NCI-H526 (cell line): ENCODE data around the gene BABAM2.

Experiments used
- DNase-seq, 2 experiments: peaks; one replicate each; lab custom pipeline; 2025; lab: John Stamatoyannopoulos, UW

Gene BABAM2

DNA sequence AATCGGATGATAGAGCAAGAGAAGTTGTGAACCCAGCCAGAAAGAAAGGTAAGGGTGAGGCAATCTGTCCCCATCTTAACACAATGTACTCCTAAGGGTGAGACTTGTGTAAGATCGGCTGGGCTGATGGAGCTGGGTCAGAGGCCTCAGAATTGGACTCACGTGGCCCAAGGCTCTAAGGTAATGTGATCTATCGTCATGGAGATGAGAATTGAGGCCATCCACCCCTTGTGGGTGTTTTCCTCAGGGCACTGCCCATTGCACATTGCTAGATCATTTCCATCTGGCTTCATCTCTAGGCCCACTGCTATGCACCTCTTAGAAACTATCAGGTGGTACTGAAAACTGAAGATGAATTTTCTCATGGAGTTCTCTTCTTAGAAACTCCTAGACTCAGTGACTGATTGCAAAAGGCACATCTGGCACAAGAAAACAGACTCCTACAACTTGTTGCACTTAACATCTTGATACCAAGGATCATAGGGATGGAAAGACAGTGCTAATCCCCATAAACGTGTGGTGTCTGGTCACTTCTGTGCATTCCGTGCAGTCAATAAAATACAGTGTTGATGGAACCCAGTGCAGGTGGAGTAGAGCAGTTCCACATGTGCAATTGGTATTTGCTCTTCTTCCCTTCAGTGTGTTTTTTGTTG, 273.2 kb downstream of the BABAM2 start:
- no peak for DNase-seq

DNA sequence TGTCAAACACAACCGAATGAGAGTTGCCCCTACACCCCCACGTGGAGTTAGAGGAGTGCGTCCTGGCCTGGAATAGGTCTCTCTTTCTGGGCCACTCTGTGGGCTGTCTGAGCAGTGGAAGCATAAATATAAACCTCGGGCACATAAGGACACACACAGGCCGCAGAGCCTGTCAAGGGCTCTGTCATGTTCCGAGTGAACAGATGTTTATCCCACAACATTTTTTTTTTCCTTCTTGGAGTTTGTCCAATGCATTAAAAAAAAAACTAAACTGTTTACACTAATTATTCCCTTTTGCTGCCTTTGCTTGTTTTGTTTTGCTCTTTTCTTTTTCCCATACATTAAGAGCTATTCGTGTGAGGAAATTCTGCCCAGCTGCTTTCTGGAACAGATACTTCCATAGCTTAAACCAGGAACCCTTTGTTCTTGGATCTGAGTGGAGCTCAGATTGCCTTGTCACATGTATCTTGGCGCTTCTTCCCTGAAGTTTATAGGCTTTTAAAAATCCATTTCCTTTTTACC, 273.8 kb downstream of the BABAM2 start:
- DNase-seq, result no peak

DNA sequence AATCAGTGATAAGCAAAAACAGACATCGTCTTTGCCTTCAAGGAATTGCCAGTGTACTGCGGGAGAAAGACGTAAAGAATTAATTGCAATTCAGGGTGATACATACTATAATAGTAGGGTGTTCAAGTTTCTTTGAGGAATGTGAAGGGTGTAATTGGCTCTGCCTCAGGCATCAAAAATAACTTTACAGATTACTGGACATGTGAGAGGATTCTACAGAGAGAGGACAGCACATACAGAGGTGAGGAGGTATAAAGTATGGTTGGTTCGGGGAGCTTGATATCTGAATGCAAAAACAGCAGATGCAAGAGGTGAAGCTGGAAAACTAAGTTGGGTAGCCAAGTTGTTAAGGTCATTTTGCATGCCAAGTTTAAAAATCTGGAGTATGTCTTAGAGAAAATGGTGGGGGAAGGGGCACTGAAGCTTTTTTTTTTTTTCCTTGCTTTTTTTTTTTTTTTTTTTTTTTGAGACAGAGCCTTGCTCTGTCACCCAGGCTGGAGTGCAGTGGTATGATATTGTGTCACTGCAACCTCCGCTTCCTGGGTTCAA, 274.6 kb downstream of the BABAM2 start:
- DNase-seq, result no peak

DNA sequence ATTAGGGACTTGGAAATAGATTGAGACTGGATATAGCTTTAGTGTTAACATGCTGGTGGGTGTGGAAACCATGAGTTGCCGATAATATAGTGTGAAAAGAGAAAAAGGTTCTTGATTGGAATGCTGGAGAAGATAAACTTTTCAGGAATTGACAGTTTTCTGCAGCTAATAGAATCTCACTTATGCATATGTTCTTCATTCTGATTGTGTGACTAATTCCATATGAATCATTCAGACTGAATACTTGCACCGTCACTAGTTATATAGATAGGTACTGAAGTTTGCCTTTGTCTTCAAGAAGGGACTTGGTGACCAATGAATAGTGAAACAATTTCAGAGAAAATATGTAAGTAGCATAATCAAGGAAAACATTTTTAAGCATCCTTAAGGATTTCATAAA, 276.4 kb downstream of the BABAM2 start:
- DNase-seq, result no peak

DNA sequence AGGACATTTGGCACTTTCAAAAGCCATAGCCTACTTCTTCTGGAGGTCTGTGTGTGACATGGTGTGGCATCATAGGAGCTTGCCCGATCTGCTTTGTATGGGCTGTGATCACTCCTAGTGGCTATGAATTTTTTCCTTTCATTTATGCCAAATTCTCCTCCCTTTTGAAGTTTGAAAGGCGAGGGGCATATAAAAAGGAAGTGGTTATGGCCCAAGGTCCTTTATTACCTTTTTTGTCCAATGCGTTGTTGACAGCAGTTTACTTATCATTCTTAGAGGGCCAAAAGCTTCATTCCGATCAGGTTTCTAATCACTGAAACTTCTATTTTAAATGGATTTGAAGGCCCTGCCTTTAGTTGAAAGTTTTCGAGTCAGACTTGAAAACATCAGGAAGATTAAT, 277.8 kb downstream of the BABAM2 start:
- no peak for DNase-seq

DNA sequence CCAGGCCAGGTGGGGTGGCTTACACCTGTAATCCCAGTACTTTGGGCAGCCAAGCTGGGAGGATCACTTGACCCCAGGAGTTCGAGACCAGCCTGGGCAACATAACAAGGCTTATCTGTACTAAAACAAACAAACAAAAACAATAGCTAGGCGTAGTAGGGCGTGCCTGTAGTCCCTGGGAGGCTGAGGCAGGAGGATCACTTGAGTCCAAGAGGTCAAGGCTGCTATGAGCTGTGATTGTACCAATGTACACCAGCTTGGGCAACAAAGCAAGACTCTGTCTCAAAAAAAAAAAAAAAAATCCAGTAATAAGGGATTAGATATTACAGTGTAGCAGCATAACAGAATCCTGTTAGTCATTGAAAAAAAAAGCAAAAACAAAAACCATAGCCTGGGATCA, 279.0 kb downstream of the BABAM2 start:
- no peak for DNase-seq

DNA sequence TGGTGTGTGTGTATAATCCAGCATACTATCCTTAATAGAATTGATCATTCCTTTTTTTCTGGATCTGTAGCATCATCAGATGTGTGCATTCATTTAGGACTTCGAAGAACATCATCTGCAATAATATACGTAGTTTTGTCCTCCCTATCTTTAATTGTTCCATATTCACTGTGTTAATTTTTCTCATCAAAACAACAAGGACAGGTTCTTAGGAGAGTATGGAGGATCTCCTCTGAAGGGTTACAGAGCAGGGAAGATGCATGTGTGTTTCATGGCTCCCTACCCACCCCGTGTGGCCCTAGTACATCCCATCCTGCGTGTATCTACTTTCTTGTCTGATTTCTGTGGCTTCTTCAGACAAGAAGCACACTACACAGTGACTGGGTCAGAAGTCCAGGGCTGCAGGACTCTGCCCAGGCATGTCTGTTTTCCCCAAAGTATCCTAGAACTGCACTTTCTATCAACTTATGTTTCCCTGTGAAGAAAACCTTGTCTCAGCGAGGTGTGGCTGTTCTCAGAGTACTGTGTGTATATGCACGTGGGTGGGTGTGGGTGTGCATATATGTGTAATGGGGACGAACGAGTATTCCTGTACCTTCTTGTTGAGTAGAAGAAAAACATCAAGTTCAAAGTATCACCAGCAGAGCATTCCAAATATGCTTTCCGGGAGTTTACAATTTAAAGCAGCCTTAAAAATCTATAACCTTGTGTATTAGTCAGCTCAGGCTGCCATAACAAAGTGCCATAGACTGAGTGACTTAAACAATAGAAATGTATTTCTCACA, 281.8 kb downstream of the BABAM2 start:
- DNase-seq, result no peak

DNA sequence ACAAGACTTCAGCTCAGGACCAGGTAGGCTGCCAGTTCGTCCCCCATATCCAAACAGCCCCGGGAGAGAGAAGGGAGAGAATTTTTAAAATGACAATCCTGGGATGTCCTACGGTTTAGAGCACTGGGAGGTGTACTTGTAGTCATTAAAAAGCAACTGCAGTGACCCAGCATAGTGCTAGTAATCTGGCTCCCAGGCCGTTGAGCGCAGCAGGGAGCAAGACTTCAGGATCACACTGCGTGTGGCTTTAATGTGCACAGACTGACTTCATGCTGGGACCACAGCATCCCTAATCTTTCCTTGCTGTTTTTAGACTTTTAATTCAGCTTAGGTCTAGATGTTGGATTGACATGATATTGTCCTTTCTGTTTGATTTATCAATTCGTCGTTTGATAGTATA, 282.8 kb downstream of the BABAM2 start:
- no peak for DNase-seq

DNA sequence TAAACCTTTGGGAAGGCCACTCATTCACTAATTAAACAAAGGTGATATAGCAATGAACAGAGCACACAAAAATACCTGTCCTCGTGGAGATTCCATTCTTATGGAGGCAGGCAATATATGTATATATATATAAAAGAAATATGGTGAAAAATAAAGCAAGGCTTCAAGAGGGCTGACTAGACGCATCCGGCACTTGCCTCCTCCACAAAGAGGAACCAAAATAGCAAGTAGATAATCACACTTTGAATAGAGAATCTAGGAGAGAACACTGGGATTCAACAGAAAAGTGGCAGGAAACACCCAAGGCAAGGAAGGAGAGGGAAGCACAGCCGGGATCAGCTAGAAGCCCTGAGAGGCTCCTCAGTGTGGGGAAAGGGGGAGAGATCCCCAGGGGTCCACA, 283.7 kb downstream of the BABAM2 start:
- DNase-seq, result no peak

DNA sequence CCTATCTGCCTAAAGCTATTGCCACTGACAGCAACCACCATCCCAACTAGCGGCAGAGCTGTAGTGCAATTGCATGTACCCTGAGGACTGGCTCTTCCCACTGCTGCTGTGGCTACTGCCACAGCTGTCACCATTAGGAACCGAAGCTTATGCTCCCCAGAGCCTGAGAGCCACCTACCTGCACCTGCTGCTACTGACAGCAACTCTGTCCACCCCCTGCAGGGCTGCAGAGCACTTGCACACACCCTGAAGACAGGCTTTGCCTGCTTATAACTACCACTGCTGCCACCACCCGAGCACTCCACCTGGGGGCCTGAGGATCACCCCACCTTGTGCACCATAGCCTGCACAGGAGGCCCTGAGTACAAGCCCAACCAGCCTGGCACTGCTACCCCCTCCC, 284.5 kb downstream of the BABAM2 start:
- DNase-seq, result peak in 1 of 2 experiments; percentile 6

DNA sequence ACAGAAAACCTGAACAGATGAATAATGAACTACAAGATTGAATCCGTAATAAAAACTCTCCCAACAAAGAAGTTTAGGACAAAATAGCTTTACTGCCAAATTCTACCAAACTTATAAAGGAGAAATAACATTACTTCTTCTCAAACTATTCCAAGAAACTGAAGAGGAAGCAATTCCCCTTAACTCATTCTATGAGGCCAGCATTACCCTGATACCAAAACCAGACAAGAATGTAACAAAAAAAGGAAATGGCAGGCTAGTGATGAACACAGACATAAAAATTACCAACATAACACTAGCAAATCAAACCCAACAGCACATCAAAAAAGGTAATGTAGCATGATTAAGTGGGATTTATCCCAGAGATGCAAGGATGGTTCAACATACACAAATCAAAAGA, 288.4 kb downstream of the BABAM2 start:
- no peak for DNase-seq

DNA sequence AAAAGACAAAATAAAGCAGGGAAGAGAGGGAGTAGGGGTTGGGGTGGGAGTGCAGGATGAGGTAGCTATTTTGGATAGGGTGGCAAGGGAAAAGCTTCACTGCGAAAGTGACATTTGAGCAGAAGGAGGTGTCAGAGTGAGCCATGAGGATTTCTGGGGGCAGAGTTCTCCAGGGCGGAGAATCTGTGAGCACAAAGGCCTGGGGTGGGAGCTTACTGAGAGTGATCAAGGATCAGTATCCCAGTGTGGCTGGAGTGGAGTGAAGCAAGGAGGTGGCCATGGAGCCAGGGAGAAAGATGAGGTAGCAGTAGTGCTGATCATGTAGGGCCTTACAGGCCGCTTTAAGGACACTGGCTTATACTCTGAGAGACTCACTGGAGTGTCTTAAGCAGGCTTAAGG, 291.3 kb downstream of the BABAM2 start:
- no peak for DNase-seq

DNA sequence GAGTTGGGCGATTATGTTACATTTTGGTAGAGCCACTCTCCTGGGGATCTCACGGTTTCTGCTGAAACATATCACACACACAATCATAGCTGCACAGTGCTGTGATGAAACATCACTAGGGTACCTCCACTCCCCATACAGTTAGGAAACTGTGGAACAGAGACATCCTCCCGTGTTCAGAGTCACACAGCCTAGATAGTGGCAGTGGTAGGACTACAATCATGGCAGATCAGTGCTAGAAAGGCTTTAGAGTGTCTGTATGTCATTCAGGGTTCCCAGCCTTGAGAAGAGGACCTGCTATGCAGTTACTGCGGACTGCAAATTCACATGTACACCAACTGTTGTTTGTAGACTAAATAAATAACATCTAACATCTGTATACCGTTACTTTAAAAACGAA, 291.8 kb downstream of the BABAM2 start:
- DNase-seq, result no peak

DNA sequence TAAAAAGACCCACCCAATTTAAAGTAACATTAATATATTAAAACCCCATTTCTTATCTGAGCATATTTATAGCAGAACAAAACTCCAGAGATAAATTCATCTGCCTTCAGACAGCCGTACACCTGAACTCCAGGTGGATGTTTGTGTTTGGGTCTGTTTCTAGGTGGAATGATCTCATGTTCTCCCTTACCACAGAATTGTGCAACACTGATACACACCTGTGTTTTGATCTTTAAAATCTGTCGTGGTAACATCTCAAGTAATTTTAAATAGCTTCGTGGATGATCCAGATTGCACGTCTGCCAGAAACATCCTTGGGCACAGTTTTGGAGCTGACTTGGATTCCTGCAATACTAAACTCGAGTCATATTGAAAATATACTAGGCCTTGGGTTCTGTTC, 294.6 kb downstream of the BABAM2 start:
- no peak for DNase-seq

DNA sequence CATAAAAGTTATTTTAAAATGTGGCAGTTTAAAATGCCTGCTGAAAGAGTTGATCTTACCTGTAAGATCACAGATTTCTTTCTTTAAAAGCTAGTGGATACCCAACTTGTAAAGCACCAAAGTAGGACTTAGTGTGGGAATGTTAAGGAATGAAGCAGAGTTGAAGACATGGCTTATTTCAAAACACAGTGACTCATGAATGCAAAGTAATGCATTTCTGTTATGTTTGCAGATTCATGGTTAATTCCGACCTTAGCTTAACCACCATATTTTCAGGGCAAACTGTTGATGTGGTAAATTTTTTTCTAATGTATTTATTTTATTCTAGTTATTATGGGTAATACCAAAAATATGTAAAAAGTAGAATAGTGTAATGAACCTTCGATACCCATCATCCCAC, 295.4 kb downstream of the BABAM2 start:
- DNase-seq, result no peak

DNA sequence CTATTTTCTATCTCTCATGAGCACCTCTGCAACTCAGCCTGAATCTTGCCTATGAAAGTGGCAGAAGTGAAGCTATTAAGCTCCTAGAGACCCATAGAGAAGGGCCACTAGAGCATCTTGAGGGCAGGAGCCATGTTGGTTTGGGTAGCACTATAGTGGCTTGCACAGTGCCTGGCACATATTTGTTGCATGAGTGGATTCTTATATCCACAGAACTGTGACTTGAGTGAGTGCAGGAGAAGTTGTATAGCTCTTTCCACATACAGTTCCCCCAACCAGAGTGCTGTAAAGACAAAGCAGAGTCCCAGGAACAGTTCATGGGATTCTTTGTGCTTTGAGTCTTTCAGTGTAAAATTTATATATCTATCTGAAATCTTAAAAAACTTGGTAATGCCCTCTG, 296.7 kb downstream of the BABAM2 start:
- DNase-seq, result no peak

DNA sequence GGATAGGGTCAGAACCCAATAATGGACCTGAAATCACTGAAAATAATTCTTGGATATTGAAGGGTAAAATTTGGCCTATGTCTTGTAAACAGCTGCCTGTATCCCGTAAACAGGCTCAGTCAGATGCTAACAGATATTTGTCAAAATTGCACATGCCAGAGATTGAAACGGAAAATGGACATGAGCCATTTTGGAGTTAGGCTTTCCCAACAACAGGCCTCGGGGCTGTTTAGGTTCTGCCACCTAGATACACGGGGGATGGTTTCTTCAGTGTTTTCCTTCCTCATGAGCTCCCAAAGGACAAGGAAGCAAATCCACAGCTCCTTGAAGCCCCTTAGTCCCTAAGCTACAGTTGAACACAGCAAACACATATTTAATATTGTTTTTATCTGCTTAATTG, 297.9 kb downstream of the BABAM2 start:
- DNase-seq, result no peak

DNA sequence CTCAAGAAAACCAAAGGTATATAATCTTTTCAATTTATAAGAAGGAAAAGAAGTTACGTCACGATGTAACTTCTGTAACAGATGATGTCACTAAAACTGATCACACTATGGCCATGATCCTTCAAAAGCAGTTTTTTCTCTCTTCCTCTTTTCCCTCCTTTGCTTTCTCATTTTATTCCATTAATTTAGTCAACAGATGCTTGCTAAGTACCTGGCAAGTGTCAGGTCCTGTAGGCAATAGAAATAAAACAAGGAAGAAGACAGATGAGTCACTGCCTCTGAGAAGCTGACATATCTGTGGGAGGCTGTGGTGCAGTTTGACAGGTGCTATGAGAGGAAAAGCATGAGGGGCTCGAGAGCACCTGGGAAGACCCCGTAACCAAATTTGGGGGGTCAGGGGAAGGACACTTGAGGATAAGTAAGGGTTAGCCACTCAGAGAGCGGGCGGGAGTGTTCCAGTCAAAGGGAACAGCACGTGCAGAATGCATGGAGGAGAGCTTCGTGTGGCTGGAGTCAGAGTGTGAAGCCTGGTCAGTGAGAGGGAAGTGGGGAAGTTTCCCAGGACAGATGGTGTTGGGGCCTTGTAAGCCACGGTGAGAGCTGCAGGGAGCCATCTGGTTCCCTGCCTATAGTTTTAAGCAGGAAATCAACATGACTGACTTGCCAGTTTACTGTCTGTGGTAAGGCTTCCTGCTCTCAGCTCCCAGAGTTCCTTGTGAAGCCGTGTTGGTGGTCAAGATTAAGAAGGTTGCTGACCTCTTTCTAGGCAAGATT, 303.3 kb downstream of the BABAM2 start:
- DNase-seq, result no peak

DNA sequence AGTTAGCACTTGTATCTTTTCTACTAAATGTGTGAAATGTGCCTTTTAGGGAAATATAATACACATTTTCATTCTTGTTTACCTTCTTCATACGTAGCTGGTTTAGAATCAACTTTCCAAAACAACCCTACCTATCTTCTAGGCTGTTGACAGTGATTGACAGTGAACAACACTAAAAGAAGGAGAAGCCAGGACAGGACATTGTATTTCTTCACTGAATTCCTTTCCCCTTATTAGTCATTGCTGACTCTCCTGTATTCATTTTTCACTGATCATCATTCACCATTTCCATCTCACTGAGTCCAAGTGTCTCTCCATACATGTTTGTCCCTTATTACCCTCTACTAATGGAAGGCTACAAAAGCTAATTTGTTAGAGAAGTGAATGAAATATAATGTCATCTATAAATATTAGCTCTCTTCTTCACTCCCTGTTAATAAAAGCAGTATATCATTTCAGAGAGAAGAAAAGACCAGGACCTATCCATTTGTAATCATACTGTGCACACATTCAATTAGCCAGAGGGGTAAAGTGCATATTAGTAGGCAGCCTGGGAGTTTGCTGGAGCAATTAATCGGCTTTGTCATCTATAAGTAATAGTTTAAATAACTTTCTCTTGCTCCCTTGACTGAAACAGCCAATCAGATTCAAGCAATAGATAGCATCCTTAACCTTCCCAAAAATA, 309.6 kb downstream of the BABAM2 start:
- no peak for DNase-seq

DNA sequence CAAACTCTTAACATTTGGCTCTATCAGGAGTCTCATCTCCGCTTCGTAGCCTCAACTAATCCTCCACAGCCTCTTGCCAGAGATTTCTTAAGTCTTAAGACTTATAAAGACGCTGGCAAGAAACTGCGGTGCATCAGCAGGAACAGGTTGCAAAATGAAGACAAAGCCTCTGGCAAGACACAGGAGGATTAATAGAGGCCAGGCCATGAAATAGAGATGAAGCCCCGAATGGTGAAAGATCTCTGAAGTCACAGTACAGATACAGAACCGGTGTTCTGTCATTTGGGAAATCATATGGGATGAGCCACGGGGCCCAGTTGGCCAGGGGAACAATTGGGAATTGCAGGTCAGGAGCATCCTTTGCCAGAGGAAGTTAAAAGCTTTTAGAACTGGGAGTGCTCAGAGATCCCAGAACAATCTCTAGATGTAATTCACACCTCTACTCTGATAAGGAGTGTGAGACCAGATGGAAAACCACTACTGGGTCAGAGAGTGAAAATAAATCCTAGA, 311.2 kb downstream of the BABAM2 start:
- DNase-seq, result no peak

DNA sequence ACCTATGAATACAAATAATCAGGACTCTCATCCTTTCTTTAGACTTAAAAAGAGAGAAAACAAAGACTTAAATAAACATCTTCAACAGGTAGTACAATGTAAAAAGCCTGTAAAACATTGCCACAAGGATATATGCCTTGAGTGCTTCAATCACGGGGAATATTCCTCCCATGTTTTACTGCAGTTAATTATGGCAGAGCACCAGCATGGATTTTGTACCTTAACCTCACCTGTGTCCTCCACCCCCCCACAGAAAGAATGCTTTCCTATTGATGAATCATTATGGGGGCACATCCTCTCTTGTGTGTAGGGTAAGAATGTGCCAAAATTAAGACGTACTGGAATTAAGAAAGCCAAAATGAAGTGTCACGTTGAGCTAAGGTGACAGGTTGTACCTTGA, 312.2 kb downstream of the BABAM2 start:
- DNase-seq, result no peak

DNA sequence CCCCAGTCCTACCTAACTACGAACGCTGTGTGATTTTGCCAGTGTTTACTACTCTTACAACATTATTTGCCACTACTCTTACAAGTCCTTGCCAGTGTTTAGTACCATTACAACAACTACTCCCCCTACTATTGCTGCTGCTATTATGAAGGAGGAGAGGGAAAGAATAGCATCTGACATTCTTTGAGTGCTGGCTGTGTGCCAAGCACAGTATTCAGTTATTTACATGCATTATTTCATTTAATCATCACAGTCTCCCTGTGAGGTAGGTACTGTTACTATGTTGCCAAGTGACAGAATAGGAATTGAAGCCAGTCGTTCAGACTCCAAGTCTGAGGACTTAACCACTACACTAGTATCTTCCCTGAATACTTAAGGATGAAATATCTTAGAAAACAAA, 316.2 kb downstream of the BABAM2 start:
- no peak for DNase-seq
